MM.1S (cell line): ENCODE results near the gene B4GALT3.

Experiments used
- CTCF ChIP-seq: fragments of 300-600 bp; sonication (generic); IDR thresholded peaks from 2 replicates; pipeline ENCODE4 v1.5.1; 2016; ENCODE audit warnings: antibody characterized with exemption, low read length, mixed read lengths
- EZH2 ChIP-seq: fragments of 300-600 bp; sonication (generic); optimal IDR thresholded peaks from 2 replicates; pipeline ENCODE3; 2017; ENCODE audit warnings: low read depth, mild to moderate bottlenecking, antibody characterized with exemption, low read length, mixed read lengths

DNA sequence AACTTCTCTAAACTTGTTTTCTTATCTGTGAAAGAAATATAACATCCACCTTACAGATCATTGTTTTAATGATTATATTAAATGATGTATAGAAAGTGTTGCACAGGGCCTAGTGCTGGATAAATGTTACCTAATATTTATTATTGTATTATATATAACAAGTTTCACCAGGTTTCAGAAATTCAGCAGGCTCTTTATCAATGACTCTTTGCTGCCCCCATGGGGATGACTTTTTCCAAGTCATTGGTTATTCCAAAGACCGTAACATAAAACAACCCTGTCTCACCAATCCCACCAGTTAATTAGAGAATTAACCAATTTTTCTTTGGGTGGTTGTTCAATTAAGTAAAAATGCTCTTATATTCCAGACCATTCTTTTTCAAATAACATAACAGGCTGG is 37.5 kb downstream of the B4GALT3 start:
- TF ChIP-seq CTCF = peak; percentile 56
- no peak for TF ChIP-seq EZH2
